ENCODE measurements around the gene ZNF556. TPM values are rescaled to one million over a fixed set of nuclear protein-coding genes. Genes with fewer than 3 reads are reported as not detected.
A peak's percentile ranks its signal among the peaks of the same experiment; 100 is the strongest.
"Not testable (repeated sequence)": the region's sequence is repeated elsewhere in the genome, so short reads cannot be mapped to it uniquely, and the experiment has no call there.

Gene ZNF556
- total RNA-seq, 2 donors from 2014 or later = not detected

DNA sequence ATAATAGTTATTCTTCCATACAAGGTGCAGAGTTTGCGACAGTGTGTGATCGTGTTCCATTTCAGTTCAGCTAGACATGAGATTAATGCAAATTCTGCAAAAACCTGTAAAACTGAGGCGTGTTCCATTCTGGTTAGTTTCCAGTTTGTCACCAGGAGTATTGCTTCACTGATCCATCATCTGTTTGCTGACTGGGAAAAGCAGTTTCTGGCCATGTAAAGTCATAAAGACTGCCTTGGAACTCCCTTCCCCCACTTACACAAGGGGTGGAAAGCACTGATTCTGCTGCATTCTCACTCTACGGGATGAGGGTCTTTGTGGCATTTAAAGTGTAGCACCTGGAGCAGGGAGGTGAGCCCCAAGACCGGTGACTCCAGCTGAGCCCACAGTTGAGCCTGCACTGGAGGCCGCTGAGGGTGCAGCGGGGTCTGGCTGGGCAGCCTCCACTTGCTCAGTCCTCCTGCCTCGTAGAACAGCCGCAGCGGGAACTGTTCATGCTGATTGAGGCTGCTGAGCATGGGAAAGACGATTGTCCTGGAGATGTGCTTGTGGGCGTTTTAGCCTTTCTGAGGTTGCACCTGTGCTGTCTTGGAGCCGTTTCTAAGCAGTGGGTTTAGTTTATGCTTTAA is 35.6 kb downstream of the ZNF556 start:
- DNase-seq (no peak), ATAC-seq (no peak)
- H3K27ac Mint-ChIP-seq = no peak overlapping the region
- no peaks in the 10 kb centered on the region for H3K27me3 Mint-ChIP-seq
- H3K9me3 ChIP-seq (ENCODE audit: control insufficient read depth, low read length, poor library complexity, severe bottlenecking) = no peaks in the 10 kb centered on the region
- H3K4me3 Mint-ChIP-seq = no peak overlapping the region
- peaks cover 18% of the 10 kb centered on the region for H3K4me1 Mint-ChIP-seq
- H3K36me3 Mint-ChIP-seq (ENCODE audit: low read depth) = no peaks in the 10 kb centered on the region

DNA sequence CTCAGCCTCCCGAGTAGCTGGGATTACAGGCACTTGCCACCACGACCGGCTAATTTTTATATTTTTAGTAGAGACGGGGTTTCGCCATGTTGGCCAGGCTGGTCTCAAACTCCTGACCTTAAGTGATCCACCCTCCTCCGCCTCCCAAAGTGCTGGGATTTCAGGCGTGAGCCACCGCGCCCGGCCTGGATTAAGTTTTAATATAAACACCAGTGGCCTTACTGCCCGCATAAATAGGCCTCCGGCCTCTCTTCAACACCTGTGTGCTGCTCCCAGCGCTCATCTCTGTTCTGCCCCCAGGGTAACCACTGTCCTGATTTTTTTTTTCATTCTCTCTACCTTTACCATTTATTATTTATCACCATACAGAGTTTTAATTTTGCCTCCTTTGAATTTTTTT is 36.2 kb downstream of the ZNF556 start:
- H3K9me3 ChIP-seq (ENCODE audit: control insufficient read depth, low read length, poor library complexity, severe bottlenecking); H3K36me3 Mint-ChIP-seq (ENCODE audit: low read depth); H3K27ac Mint-ChIP-seq; DNase-seq; ATAC-seq; H3K4me3 Mint-ChIP-seq; H3K27me3 Mint-ChIP-seq: not testable (repeated sequence)
- peaks cover 18% of the 10 kb centered on the region for H3K4me1 Mint-ChIP-seq

DNA sequence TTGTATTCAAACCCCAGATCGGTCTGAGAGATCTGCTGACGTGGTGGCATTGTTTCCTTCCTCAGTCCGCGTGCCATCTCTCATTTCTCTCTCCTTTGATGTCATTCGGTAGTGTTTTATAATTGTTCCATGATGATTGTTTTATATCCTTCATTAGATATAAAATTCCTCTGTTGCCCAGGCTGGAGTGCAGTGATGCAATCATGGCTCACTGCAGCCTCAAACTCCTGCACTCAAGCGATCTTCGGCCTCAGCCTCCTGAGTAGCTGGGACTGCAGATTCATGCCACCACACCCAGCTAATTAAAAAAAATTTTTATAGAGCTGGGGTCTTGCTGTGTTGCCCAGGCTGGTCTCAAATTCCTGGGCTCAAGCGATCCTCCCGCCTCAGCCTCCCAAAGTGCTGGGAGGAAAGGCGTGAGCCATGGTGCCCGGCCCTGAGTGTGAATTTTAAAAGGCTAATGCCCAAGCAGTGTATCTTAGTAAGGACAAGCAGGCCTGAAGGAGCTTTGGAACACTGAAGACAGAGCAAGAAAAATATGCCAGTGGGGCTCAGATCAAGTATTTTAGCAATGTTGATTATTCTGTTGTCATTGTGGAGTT is 38.9 kb downstream of the ZNF556 start:
- peaks cover 4% of the 10 kb centered on the region for H3K36me3 Mint-ChIP-seq (ENCODE audit: low read depth)
- peaks cover 21% of the 10 kb centered on the region for H3K4me1 Mint-ChIP-seq
- H3K27me3 Mint-ChIP-seq = no peaks in the 10 kb centered on the region
- ATAC-seq (no peak), DNase-seq (no peak)
- H3K27ac Mint-ChIP-seq = no peak overlapping the region
- no peak overlapping the region for H3K4me3 Mint-ChIP-seq
- H3K9me3 ChIP-seq (ENCODE audit: control insufficient read depth, low read length, poor library complexity, severe bottlenecking) = no peaks in the 10 kb centered on the region

DNA sequence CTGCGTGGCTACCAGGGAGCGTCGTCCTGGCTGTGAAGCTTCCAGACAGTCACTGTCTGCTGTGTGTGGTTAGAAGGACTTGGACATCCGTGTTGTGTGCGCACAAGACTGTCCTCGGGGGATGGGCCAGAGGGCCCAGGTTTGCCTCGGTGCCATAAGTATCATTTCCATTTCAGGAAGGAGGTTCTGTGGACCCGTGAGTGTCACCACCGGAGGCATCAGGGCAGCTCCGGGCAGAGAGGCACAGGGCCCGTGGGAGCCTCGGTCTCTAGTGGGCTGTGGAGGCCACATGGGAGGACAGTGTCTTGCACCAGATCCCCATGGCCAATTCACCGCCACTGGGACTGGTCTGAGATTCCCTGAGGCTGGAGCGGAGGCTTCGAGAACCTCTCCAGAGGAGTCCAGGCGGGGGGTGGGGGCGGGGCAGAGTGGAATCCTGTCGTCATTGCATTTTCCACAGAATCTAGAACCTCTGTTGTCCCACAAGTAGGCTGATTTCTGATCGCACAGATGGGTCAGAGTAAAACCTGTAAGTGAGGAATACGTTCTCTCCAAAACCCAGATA is 39.6 kb downstream of the ZNF556 start:
- H3K9me3 ChIP-seq (ENCODE audit: control insufficient read depth, low read length, poor library complexity, severe bottlenecking) = no peaks in the 10 kb centered on the region
- Mint-ChIP-seq H3K4me1 (peaks cover 21% of the 10 kb centered on the region), H3K27me3 (no peaks in the 10 kb centered on the region), H3K4me3 (no peak overlapping the region), H3K36me3 (ENCODE audit: low read depth) (peaks cover 4% of the 10 kb centered on the region), H3K27ac (no peak overlapping the region)
- DNase-seq = no peak
- no peak for ATAC-seq

DNA sequence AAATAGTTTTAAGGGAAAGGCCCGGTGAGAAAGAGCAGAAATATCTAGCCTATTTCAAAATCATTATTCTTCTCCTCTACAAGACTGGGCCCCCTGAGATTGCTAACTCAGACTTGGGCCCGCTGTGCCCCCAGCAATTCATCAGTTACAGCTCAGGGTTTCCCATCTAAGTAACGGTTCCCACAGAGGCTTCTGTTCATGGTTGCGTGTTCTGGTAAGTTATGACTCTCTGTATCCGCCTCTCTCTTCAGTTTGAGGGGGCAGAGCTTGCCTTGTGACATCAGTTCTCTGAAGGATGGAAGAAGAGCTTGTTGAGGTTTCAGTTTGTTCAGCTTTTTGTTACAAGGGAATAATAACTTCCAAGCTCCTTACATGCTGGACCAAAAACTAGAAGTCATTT is 45.2 kb downstream of the ZNF556 start:
- H3K9me3 ChIP-seq (ENCODE audit: control insufficient read depth, low read length, poor library complexity, severe bottlenecking) = peaks cover 5% of the 10 kb centered on the region
- Mint-ChIP-seq H3K4me1 (peaks cover 13% of the 10 kb centered on the region), H3K36me3 (ENCODE audit: low read depth) (peaks cover 8% of the 10 kb centered on the region), H3K27me3 (no peaks in the 10 kb centered on the region), H3K27ac (peak overlapping the region; percentile 8), H3K4me3 (no peak overlapping the region)
- DNase-seq (no peak), ATAC-seq (peak; percentile 41)

DNA sequence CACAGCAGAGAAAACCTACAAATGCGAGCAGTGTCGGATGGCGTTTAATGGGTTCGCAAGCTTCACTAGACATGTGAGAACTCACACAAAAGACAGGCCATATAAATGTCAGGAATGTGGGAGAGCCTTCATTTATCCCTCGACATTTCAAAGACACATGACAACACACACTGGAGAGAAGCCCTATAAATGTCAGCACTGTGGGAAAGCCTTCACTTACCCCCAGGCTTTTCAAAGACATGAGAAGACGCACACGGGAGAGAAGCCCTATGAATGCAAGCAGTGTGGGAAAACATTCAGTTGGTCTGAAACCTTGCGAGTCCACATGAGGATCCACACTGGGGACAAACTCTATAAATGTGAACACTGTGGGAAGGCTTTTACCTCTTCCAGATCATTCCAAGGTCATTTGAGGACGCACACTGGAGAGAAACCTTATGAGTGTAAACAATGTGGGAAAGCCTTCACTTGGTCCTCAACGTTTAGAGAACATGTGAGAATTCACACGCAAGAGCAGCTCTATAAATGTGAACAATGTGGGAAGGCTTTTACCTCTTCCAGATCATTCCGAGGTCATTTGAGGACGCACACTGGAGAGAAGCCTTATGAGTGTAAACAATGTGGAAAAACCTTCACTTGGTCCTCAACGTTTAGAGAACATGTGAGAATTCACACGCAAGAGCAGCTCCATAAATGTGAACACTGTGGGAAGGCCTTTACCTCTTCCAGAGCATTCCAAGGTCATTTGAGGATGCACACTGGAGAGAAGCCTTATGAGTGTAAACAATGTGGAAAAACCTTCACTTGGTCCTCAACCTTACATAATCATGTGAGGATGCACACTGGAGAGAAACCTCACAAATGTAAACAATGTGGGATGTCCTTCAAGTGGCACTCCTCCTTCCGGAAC is 50.4 kb downstream of the ZNF556 start:
- no peak overlapping the region for H3K4me3 Mint-ChIP-seq
- peaks cover 13% of the 10 kb centered on the region for H3K9me3 ChIP-seq (ENCODE audit: control insufficient read depth, low read length, poor library complexity, severe bottlenecking)
- H3K36me3 Mint-ChIP-seq (ENCODE audit: low read depth) = peaks cover 4% of the 10 kb centered on the region
- H3K4me1 Mint-ChIP-seq = no peaks in the 10 kb centered on the region
- ATAC-seq (no peak), DNase-seq (no peak)
- H3K27ac Mint-ChIP-seq = no peak overlapping the region
- no peaks in the 10 kb centered on the region for H3K27me3 Mint-ChIP-seq

DNA sequence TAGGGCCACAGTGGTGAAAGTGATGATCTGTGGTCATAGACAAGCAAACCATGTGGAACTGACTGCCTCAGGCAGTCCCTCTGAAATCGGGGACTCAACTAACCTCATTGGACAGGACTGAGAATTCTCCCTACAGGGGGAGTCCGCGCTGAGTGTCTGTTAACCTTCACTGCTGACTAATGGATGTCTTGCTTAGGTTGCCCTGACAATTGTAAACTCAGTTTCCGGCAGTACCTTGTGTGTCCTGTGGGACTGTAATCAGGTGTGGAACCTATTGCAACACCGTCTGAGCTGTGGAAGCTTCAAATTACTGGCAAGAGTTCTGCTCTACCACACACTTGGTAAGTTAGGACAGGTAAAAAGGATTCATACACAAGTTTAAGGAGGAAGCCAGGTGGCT is 55.9 kb downstream of the ZNF556 start:
- peaks cover 2% of the 10 kb centered on the region for H3K9me3 ChIP-seq (ENCODE audit: control insufficient read depth, low read length, poor library complexity, severe bottlenecking)
- no peaks in the 10 kb centered on the region for H3K27me3 Mint-ChIP-seq
- H3K4me3 Mint-ChIP-seq = no peak overlapping the region
- H3K36me3 Mint-ChIP-seq (ENCODE audit: low read depth) = no peaks in the 10 kb centered on the region
- H3K4me1 Mint-ChIP-seq = no peaks in the 10 kb centered on the region
- DNase-seq (no peak), ATAC-seq (no peak)
- H3K27ac Mint-ChIP-seq = no peak overlapping the region

DNA sequence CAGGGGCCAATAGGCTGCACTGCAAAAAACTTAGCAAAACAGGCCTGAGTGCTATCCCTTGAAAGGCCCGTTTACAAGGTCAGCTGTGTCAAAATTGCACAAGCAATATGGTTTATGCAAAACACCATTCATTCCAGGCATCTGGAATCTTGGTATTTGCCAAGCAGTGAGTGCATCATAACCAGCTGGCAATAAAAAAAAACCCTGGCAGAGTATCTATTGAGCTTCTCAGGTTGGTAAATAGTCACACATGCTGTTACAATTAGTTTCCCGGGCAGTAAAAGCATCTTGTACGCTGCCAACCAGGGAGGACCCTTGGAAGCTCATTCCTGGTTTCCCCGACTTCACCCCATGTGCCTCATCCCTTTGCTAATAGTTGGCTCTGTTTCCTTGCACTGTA is 56.4 kb downstream of the ZNF556 start:
- H3K4me3 Mint-ChIP-seq = no peak overlapping the region
- no peaks in the 10 kb centered on the region for H3K4me1 Mint-ChIP-seq
- DNase-seq = no peak
- ATAC-seq = no peak
- H3K27ac Mint-ChIP-seq = no peak overlapping the region
- H3K27me3 Mint-ChIP-seq = no peaks in the 10 kb centered on the region
- H3K36me3 Mint-ChIP-seq (ENCODE audit: low read depth) = no peaks in the 10 kb centered on the region
- H3K9me3 ChIP-seq (ENCODE audit: control insufficient read depth, low read length, poor library complexity, severe bottlenecking) = no peaks in the 10 kb centered on the region

DNA sequence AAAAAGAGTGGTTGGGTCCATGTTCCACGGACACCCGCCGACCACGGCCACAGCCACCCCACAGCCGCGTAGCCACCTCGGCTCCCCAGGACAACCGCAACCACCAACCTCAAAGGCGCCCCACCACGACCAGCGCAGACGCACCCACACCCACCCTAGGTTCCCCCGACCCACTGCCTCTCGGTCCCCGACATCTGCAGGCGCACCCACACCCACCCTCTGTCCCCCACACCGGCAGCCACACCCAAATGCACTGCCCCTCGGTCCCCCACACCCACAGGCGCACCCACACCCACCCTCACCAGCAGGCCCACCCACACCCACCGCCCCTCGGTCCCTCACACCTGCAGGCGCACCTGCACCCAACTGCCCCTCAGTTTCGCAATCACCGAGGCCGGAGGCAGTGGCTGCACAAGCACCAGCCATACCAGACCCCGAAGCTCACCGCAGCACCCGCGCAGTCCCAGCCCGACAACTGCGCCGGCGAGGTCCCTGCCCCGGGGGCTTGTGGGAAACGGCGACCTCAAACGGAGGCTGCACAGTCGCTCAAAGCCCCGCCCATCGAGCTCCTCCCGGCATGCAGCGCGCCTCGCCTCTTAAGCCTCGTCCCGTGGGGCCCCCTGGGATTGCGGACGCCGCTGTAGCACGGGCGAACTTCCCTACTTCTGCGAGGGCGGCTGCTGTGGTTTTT is 59.4 kb downstream of the ZNF556 start:
- Mint-ChIP-seq H3K27ac (no peak overlapping the region), H3K27me3 (no peaks in the 10 kb centered on the region), H3K4me3 (no peak overlapping the region), H3K36me3 (ENCODE audit: low read depth) (no peaks in the 10 kb centered on the region), H3K4me1 (no peaks in the 10 kb centered on the region)
- no peaks in the 10 kb centered on the region for H3K9me3 ChIP-seq (ENCODE audit: control insufficient read depth, low read length, poor library complexity, severe bottlenecking)
- ATAC-seq (no peak), DNase-seq (no peak)

DNA sequence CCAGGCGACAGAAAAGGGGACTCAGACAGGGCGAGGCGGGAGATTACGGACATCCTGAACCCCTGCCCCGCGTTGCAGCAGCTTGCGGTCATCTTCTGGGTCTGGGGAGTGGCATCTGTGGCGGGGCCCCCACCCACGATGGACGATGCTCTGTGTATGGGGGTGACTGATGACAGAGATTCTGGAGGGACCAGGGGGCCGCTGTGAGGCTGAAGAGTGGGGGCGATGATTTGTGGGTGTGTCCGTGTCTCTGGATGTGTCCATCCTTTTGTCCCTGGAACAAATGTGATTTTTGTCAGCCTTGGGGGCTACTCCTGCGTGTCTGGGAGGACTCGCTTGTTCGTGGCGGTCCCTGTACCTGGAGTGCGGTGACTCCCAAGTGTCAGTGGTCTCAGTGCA is 59.9 kb downstream of the ZNF556 start:
- Mint-ChIP-seq H3K27ac (no peak overlapping the region), H3K4me1 (no peaks in the 10 kb centered on the region), H3K4me3 (no peak overlapping the region), H3K36me3 (ENCODE audit: low read depth) (no peaks in the 10 kb centered on the region), H3K27me3 (no peaks in the 10 kb centered on the region)
- no peak for DNase-seq
- H3K9me3 ChIP-seq (ENCODE audit: control insufficient read depth, low read length, poor library complexity, severe bottlenecking) = no peaks in the 10 kb centered on the region
- ATAC-seq = no peak
